Fibroblast of peridontal ligament (primary cell): ENCODE results near the gene IGFBP7.

Experiments
- DNase-seq: peaks from one replicate; pipeline ENCODE4 v3.0.0-alpha.2; 2010; ENCODE audit errors: extremely low read depth

IGFBP7 gene

DNA sequence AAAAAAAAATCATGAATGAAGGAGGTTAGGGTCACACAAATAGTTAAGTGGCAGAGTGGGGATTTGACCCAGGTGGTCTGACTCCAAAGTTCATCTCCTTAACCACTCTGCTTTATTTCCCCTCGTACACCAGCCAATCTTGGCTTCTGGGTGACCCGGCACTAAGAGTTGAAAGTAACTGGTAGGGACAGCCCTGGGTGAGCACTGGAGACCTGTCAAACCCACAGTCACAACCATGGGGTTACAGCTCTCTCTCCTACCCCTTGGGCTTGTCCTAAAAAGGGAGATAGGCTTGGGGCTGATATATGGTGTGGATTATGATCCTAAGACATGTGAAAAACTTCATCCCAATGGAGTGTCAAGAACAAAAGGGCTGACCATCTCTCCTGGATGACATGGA lies 12.5 kb downstream of the IGFBP7 start:
- no peak for DNase-seq

DNA sequence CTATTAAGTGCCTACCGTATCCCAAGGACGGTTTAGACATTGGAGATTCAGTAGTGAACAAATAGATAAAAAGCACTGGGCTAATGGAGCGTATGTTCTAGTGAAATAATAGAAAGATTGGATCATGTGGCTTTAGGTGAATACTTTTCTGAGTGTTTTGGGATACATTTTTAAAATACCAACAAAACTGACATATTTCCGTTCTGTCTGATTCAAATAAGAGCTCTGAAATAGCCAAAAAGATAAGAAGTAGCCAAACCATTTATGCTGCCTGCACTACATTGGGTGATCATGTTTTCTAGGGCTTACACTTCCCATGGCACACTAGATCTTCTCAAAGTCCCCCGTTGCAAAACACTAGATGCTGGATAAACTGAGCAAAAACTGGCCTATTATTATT lies 14.2 kb downstream of the IGFBP7 start:
- no peak for DNase-seq

DNA sequence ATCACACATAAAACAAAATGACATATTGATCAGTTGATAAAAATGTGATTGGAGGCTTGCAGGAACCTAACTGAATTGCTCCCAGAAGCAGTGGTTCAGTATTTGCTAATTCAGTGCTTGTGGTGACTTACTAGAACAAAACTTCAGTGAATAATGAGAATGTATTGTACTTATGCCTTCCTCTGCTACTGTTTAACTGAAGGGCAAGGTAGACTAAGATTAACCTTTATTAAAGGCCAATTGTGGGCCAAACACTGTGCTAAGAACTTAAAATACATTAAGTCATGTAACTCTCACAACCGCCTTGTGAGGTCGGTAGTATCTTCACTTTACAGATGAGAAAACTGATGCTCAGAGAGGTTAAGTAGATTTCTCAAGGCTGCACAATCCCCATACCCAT lies 14.9 kb downstream of the IGFBP7 start:
- no peak for DNase-seq

DNA sequence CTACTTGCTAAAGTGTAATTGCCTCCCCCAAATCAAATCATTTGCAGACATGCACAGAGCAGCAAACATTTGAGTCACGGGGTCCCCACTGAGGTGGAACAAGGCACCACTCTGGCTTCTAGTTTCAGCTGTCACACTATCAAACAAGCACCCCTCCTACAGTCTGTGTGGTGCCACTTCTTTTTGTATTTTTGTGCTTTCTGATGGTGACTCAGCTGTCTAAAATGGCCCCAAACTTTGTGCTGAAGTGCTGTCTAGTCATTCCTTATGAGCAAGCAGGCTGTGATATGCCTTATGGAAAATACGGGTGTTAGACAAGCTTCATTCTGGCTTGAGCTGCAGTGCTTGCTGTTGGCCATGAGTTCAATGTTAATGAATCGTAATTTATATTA lies 15.4 kb downstream of the IGFBP7 start:
- DNase-seq = peak; percentile 63

DNA sequence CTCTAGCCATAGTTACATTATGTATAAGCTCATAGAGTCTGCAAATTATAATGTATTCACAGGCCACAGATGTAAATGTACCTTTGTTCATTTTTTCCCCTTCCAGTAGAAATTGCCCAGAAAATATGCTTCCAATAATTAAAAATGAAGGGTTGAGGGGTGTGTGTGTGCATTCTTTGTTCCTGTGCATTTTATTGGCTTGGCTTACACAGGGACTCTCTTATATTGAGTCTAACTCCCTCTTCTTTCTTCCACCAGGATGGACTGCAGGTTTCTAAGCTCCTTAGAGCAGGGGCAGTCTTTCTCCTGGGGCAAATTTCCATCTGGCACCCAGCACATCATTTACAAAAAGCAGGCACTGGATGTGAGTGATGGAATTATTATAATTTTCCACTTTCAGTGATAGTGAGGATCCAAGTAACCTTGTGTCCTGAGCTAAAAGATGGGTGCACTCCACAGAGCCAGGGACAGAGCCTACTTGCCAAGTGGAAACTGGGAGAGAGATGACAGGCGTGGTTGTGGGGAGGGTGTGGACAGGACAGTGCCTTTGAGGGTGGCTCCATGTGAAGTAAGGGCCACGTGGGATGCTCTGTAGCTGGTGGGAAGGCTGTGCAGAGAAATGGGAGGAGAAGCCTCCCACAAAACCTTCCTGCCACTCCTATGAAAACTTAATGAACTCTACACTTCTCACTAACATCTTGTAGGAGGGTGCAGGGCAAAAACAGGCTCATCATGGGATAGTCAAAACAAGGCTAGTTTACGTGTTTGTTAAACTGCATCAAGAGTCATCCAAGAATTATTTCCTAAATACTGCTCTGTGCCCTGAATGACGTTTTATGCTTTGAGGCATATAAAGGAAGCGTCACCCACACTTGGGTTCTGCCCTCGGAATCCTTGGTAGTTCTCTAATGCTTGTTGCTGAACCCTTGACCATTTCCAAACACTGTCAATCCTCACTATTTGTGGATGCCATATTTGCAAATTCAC lies 16.0 kb downstream of the IGFBP7 start:
- no peak for DNase-seq

DNA sequence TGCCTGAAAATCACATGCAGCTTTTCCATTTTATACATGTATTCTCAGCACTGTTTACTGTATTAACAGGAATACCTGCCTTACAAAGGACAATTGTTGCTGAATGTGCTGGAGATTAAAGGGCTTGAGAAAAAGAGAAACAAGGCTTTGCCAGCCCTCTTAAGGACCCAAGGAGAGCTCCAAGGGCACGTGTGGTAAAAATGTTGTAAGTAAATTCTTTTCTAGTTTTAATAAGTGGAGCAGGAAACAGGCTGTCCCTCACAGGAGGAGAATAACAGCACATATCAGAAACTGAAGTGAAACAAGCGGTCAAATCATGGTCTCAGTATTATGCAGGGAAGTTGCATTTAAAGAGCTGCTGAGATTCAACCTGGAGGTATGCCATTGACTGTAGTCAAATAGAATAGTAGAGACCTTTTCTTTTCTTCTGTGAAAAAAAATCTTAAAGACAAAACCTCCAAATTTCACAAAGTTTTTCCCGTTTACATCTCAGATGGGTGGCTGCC lies 18.5 kb downstream of the IGFBP7 start:
- DNase-seq = no peak

DNA sequence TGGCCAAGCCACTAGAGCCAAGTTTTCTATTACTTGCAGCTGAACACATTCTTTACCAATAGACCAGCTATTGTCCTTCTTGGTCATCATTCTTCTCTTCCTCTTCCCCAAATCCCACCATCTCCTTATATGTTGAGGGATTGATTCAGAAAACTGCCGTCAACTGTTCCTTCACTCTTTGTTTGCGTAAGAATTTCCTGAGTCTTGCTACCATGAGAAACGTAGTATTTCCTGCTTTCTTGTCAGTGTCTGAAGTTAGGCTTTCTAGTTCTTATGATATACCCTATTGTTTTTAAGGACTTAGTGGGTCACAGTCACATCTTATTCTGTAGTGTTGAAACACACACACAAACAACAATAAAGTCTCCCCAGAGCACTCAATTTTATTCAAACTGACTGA lies 20.1 kb downstream of the IGFBP7 start:
- DNase-seq = no peak

DNA sequence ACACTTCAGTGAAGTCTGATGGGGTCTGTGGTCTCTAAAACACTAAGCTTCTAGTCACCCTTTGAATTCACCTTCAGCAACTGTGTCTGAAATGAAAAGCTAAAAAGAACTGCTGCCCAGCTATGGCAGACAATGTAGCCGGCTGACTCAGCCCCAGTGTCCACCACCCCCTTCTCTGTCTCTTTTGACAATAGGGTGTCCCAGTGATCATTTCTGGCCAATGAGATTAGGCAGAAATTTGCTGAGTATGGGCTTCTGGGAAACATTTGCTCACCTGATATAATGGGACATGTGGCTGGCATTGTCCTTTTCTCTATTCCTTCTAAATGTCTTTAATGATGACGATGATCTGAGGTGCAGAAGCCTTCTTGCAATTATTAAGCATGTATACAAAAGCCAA lies 20.6 kb downstream of the IGFBP7 start:
- no peak for DNase-seq

DNA sequence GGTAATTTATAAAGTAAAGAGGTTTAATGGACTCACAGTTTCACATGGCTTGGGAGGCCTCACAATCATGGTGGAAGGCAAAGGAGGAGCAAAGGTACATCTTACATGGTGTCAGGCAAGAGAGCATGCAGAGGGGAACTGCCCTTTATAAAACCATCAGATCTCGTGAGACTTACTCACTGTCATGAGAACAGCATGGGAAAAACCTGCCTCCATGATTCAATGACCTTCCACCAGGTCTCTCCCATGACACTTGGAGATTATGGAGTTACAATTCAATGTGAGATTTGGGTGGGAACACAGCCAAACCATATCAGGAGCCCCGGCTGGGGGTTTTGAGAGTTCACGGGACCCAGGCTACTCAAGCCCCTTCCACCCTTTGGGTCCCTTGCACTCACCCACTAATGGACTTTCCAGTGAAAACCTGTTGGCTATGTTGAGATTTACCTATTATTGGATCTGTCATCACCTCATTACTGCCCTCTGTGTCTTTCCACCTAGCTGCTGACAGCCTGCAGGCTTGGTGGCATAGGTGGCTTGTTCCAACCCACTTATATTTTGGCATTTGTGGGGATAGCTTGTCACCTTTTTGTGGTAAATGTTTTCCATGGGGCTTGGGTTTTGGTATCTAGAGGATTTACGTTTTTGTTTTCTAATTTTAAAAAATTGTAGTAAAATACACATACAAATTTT lies 24.0 kb downstream of the IGFBP7 start:
- no peak for DNase-seq

DNA sequence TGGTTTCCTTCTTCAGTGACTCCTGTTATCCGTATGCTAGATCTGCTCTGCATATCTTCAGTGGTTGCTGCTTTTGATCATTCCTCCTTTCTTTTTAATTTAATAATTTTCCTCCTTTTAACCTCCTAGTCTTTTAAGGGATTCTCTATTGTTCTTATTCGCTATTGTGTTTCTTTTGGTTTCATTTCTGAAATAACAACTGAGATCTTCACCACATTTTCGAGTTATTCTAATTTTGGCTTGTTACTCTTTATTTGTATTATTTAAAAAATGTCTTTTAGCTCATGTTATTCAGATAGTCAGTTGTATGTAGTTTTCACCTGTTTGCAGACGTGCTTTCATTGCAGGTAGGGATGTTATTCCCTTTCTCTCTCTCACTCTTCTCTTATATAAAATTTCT lies 24.9 kb downstream of the IGFBP7 start:
- no peak for DNase-seq

DNA sequence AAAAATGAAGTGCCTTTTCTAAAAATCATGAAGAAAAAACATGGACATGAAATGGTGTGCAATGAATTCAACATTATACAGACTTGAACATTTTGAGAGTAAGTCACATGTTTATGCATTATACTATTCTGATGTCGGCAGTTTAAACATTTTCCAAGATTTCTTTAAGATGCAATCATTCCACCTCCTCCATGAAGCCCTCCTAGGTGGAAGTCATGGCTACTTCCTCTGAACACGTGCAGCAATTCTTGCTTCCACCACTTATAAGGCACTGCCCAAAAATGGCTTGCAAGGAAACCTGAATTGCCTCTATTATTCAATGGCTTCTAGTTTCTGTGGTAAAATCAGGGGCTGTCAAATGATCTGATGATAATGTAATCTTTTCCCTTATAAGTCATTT lies 25.8 kb downstream of the IGFBP7 start:
- DNase-seq = no peak

DNA sequence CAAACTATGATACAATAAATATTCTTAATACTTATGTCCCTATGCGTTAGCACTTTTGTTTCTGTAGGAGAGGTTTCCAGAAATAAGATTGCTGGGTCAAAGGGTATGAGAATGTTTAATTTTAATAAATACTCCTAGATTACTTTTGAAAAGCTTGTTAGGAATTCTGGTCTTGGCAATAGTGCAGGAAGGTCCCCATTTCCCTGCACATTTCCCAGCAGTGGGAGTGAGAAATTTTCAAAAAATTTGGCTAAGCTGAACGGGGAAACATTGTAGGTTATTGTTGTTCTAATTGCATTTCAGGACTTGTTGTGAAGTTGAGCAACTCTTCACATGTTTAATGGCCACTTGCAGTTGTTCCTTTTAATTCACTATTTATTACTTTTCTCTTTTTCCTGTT lies 27.1 kb downstream of the IGFBP7 start:
- DNase-seq = peak; percentile 56

DNA sequence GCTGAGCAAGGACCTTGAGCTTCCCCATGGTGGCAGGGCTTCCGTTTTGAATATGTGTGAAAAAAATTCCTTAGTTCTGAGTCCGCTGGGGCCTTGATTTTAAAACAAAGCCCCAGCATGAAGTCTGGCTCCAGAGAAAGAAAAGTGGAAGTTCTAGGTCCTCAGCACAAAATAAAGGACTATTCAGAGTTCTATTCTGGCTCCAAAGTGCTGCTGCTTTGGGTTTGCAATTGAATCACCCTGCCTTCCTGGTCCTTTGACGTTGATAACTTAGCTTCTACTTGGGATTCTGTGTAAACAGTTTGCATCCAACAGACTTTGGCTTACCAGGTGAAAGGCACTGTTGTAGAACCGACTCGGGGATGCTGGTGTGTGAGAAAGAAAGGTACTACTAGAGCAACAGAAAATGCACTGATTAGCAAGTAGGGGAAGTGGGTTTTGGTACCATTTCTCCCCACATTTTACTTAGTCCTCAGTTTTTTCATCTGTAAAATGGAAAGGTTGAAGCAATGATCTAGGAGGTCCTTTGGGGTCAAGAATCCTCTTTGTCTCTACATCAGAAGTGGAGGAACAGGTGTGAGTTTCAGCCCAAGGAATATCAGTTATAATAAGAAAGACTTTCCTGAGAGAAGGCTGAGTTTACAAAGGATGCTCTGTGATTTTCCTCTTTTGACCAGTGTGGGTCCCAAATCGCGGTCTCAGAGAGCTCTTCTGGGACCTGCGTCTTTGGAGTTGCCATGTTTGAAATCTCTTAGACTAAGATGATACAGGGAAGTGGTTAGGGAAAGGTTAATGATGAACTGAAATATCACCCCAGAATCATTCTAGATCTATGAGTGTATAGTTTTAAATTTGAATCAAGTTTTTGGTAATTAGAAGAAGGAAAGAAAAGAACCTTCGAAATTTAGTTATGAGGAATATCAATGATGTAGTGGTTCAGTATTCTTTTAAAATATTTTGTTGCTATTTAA lies 28.2 kb downstream of the IGFBP7 start:
- DNase-seq = no peak

DNA sequence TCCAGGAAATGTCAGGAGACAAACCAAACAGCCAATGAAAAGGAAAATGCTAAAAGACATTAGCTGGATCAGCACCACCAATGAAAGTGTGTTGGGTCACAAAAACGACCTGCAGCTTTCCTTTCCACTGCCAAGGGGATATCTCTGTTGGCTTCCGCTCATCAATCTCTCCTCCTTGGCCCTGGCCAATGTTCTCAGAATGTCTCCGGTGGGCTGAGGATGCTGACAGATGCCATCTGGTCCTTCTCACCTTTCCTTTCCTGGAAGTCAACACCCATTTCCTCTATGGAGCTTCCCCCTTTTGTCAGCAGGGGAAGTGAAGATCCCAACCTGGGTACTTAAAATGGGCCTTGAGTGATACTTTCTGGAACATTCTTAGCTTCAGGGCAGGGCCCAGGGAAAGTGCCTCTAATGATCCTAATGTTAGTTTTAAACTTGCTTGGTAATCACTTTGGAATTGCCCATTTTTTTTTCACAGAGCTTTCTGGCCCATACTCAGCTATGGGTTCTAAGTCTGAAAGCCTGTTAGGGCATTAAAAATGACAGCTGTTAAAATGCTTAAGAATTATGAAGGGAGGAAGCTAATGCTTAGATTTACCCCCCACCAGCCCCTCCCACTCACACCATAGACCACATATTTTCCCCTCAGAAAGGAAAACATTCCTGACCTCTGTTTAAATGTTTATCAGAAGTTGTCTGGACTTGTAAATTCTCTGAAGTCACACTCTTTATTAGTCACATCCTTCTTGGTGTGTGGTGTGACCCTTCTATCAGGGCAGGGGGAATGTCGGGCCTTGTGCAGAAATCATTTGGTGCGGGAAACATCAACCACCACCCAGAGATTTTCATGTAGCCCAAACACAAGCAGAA lies 29.2 kb downstream of the IGFBP7 start:
- peak; percentile 87 for DNase-seq

DNA sequence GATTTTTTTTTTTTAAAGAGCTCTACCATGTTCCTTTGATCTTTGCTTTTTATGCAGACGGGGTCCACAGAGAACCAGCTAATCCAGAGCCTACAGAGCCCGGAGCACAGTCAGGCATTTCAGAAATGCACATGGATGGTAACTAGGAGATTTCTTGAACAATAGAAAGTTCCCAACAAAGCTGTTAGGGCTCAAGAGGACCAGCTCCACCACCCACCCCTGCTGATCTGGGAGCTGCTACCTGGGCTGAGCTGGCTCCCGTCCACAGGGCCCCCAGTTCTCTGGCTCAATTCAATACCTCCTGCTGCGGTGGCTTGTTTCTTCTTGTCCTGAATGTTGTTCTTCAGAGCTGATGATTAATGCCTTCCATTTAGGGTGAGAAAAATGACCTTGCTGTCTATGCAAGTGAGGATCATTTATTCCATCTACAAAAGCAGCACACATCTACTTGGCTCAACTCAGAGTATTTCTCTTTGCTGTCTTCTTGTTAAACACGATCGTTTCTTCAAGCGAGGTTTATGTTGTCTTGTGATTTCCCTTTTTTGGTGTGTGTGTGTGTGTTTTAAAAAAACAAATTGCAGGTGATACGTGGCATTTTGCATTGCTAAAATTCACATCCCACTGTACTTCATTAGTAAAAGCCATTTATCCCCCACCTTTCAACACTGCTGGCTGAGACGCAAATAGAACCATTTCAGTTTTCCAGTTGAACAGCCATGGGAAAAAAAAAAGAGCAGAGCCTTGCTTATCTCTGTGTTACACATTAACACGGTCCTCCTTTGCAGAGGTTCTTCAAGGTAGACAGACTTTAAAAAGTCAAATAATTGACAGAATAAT lies 31.3 kb downstream of the IGFBP7 start:
- no peak for DNase-seq

DNA sequence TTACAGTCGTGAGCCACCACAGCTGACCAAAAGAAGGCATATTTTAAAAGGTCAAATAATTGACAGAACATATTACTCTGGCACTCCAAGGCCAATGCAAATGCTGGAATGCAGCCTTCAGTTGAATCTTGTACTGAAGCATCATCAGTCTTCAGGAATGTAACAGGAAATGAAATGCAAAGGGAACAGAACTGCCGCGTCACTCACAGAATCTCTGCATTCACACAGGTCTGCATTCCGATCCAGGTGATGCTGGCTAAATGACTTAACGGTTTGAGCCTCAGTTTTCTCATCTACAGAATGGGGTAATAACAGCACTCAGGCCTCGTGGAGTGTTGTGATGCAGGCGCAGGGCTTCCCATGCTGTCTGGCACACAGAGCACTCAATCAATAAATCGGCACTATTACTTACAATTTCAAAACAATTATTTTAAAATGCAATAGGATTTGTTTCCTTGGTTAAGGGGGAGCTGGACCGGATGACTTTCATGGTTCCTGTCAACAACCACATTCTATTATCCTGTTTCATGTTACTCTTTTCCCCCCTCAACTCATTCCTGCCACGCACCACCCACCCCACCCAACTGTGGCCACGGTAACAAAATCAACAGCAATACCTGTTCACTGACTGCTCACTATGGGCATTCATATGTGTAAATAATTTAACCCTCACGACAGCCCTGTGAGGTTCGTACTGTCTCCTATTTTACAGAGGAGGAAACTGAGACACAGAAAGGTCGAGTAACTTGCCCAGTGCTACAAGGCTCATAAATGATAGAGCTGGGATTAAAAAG lies 32.4 kb downstream of the IGFBP7 start:
- DNase-seq = no peak

DNA sequence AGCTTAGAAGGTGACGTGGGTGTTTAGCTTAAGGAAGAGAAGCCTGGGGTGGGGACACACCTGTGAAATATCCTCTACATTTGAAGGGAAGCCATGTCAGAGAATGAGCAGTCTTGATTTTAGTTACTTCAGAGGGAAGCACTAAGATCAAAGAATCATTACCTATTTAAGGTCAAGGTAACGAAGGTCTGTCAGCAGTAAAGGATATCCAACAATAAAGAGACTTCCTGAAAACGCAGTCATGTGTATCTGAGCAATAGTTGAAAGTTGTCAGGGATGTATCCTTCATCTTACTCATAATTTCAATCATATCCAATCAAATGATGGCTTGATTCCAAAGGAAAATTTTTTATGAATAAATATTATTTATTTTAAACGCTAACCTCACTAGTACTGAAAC lies 33.5 kb downstream of the IGFBP7 start:
- no peak for DNase-seq

DNA sequence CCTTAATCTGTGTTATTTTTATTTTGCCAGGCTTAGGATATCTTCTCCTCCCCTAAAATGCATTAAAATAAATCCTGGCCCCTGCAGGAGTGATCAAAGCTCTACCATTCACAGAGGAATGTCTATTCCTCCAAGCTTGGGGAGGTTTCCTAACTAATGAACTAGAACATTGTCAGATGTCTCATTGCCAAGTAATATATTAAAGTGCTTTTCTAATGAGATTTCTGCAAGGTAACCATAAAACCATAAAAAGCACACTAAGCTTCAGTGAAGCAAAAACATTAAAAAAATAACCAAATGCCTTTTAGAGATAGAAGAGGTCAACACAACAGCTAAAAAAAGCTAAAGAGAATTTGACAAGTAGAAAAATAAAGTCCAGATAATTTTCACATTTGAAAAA lies 34.8 kb downstream of the IGFBP7 start:
- no peak for DNase-seq

DNA sequence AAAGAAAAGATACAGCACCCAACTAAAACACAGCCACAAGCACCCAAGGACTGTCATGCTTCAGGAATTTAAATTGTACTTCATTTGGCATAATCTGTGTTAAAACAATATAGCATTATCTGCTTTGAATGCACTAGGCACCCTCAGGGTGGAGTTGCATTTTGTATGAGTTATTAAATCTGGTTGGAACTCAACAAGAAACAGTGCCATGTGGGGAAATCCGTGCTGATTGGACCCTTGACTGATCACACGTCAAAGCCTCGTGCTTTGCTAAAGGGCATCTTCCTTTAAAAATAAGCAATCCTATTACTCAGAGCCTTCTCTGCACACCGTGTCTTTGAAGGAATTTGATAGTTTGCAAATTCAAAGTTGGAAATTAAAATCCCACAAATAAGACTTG lies 35.4 kb downstream of the IGFBP7 start:
- peak; percentile 96 for DNase-seq
